CD14-positive monocyte (primary cell): ENCODE data around the gene SWT1. TPM values are rescaled to one million over a fixed set of nuclear protein-coding genes. Genes with fewer than 3 reads are reported as not detected.
A peak's percentile ranks its signal among the peaks of the same experiment; 100 is the strongest.

ENCODE experiments used
- DNase-seq, 3 donors: peaks; one replicate each; pipeline ENCODE4 v3.0.0-alpha.2; 2011 to 2022
- H2AFZ ChIP-seq: 2 replicates; pipeline ENCODE4 v1.6.0; 2012; ENCODE audit warnings: mild to moderate bottlenecking, low read depth, low read length, inconsistent platforms; ENCODE audit not compliant: insufficient read depth, poor library complexity, severe bottlenecking
- H3K27ac ChIP-seq, 2 donors: 1 replicate in 1 of 2; 2 replicates in 1 of 2; pipeline ENCODE4 v1.5.1; 2012 to 2013; ENCODE audit warnings: low read length in 2 of 2, control low read depth in 1 of 2, inconsistent platforms in 1 of 2, low read depth in 1 of 2, mild to moderate bottlenecking in 1 of 2
- H3K27me3 ChIP-seq, 2 donors: one replicate each; pipeline versions ENCODE4 v1.6.0 to v1.6.1; 2011 to 2013; ENCODE audit warnings: low read length in 2 of 2; ENCODE audit not compliant: control insufficient read depth in 2 of 2, insufficient read depth in 2 of 2
- H3K36me3 ChIP-seq, 2 donors: replicated peaks in 1 of 2; 1 replicate in 1 of 2; 2 replicates in 1 of 2; pipeline versions ENCODE4 v1.5.1 to v1.6.1; 2012 to 2013; ENCODE audit warnings: low read length in 2 of 2, control low read depth in 1 of 2, inconsistent platforms in 1 of 2, mild to moderate bottlenecking in 1 of 2; ENCODE audit not compliant: insufficient read depth in 2 of 2, control insufficient read depth in 1 of 2
- H3K4me1 ChIP-seq, 2 donors: 1 replicate in 1 of 2; 2 replicates in 1 of 2; pipeline versions ENCODE4 v1.5.1 to v1.6.1; 2012 to 2013; ENCODE audit warnings: low read length in 2 of 2, control low read depth in 1 of 2, inconsistent platforms in 1 of 2, mild to moderate bottlenecking in 1 of 2, moderate library complexity in 1 of 2; ENCODE audit not compliant: insufficient read depth in 2 of 2, control insufficient read depth in 1 of 2
- H3K4me2 ChIP-seq: replicated peaks from 2 replicates; pipeline ENCODE3; 2012; ENCODE audit warnings: low read length, moderate library complexity, mild to moderate bottlenecking; ENCODE audit not compliant: poor library complexity, severe bottlenecking; ENCODE audit errors: extremely low read depth
- H3K4me3 ChIP-seq, 3 experiments: fragments of 200-600 bp in 1 of 3; sonication (generic) in 1 of 3; replicated peaks in 1 of 3; 1 replicate in 2 of 3; 2 replicates in 1 of 3; pipeline ENCODE4 v1.5.1; 2011 to 2013; ENCODE audit warnings: low read length in 3 of 3, mild to moderate bottlenecking in 3 of 3, control low read depth in 2 of 3, low read depth in 2 of 3, inconsistent platforms in 1 of 3, moderate library complexity in 1 of 3
- H3K79me2 ChIP-seq: 2 replicates; pipeline ENCODE4 v1.6.0; 2012; ENCODE audit warnings: mild to moderate bottlenecking, control low read depth, inconsistent platforms, low read length, moderate library complexity; ENCODE audit not compliant: insufficient read depth
- H3K9ac ChIP-seq: 2 replicates; pipeline ENCODE4 v1.6.0; 2017; ENCODE audit warnings: low read length, mild to moderate bottlenecking; ENCODE audit not compliant: insufficient read depth, poor library complexity, severe bottlenecking
- H3K9me3 ChIP-seq, 2 donors: replicated peaks in 1 of 2; 1 replicate in 1 of 2; 2 replicates in 1 of 2; pipeline versions ENCODE4 v1.5.1 to v1.6.1; 2012 to 2013; ENCODE audit warnings: low read length in 2 of 2, control low read depth in 1 of 2; ENCODE audit not compliant: control insufficient read depth in 1 of 2, insufficient read depth in 1 of 2
- H4K20me1 ChIP-seq: 2 replicates; pipeline ENCODE4 v1.6.0; 2012; ENCODE audit warnings: mild to moderate bottlenecking, low read length, control low read depth, moderate library complexity; ENCODE audit not compliant: insufficient read depth
- H3K27ac Mint-ChIP-seq, 7 donors: one replicate each; pipeline ENCODE4 v1.8.0; 2020; ENCODE audit warnings: mild to moderate bottlenecking in 7 of 7, mixed read lengths in 7 of 7, moderate library complexity in 6 of 7, inconsistent platforms in 2 of 7
- H3K27me3 Mint-ChIP-seq, 3 donors: one replicate each; pipeline ENCODE4 v1.8.0; 2021 to 2022; ENCODE audit warnings: low read depth in 3 of 3, mild to moderate bottlenecking in 3 of 3, mixed read lengths in 3 of 3, moderate library complexity in 3 of 3, inconsistent platforms in 1 of 3
- H3K36me3 Mint-ChIP-seq, 2 donors: one replicate each; pipeline ENCODE4 v1.8.0; 2020; ENCODE audit warnings: mixed read lengths in 2 of 2, inconsistent platforms in 1 of 2, mild to moderate bottlenecking in 1 of 2
- H3K4me1 Mint-ChIP-seq: one replicate; pipeline ENCODE4 v1.8.0; 2020; ENCODE audit warnings: mild to moderate bottlenecking, mixed read lengths
- H3K4me3 Mint-ChIP-seq, 2 donors: one replicate each; pipeline ENCODE4 v1.8.0; 2020; ENCODE audit warnings: mild to moderate bottlenecking in 2 of 2, mixed read lengths in 2 of 2, moderate library complexity in 1 of 2
- H3K9me3 Mint-ChIP-seq, 7 donors: one replicate each; pipeline ENCODE4 v1.8.0; 2020 to 2022; ENCODE audit warnings: mixed read lengths in 7 of 7, mild to moderate bottlenecking in 6 of 7, moderate library complexity in 6 of 7, inconsistent platforms in 2 of 7
- CTCF ChIP-seq: fragments of 200-600 bp; IDR thresholded peaks from one replicate; pipeline ENCODE4 v1.8.0; 2022; ENCODE audit warnings: antibody characterized with exemption, mild to moderate bottlenecking
- WGBS: methylation state at CpG from one replicate; pipeline ENCODE4 v1.1.5; 2013; ENCODE audit warnings: missing lambda C conversion rate; ENCODE audit not compliant: insufficient coverage; 5-methylcytosine and 5-hydroxymethylcytosine counted together
- intact Hi-C, 2 donors: fragments of 100-400 bp; cut with micrococcal nuclease; formaldehyde crosslinking; loops; one replicate each; pipeline versions ENCODE4 v1.15.0 to v1.15.1; 2023
- polyA plus RNA-seq, 3 donors: library from polyadenylated mRNA; depleted of rRNA in 1 of 3; unstranded in 2 of 3; stranded (reverse) in 1 of 3; fragments of 300-500 nt in 2 of 3; fragments of >200 nt in 1 of 3; fragmentation: Illumina TruSeq in 2 of 3; gene quantifications; 1 replicate in 2 of 3; 2 replicates in 1 of 3; pipeline ENCODE4 v1.2.3, GENCODE V29; 2012 to 2021

The SWT1 gene
- polyA plus RNA-seq, 3 donors, result 0.89 to 2.8 (median 1.7) TPM

DNA sequence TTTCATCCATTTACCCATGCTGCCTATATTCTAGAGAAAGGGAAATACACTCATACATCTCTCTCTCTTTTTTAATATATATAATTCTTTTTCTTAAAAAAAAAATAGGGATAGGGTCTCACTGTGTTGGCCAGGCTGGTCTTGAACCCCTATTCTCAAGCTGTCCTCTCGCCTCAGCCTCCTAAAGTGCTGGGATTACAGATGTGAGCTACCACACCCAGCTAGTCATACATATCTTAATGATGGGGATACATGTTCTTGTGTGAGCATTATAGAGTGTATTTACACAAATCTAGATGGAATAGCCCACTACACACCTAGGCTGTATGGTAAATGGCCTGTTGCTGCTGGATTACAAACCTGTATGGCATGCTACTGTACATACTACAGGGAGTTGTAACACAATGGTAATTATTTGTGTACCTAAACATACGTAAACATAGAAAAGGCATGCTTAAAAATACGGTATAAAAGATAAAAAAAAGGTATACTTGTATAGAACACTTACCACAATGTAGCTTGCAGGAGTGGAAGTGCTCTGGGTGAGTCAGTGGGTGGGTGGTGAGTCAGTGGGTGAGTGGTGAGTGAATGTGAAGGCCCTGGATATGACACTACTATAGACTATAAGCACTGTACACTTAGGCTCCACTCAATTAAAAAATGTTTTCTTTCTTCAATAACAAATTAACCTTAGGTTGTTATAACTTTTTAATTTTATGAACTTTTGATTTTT lies 87.2 kb downstream of the SWT1 start:
- DNase-seq, result peak; percentile 2 to 57 (median 5)
- no peak overlapping the region for H2AFZ ChIP-seq
- no peaks in the 10 kb centered on the region for H3K79me2 ChIP-seq
- no peaks in the 10 kb centered on the region for H3K4me1 ChIP-seq
- Mint-ChIP-seq H3K4me3 (no peak overlapping the region), H3K27me3 (no peaks in the 10 kb centered on the region), H3K4me1 (no peaks in the 10 kb centered on the region), H3K36me3 (no peaks in the 10 kb centered on the region), H3K27ac (no peak overlapping the region), H3K9me3 (no peaks in the 10 kb centered on the region)
- H3K4me2 ChIP-seq, result no peak overlapping the region
- H3K9ac ChIP-seq, result no peak overlapping the region
- no peaks in the 10 kb centered on the region for H3K9me3 ChIP-seq
- no peaks in the 10 kb centered on the region for H4K20me1 ChIP-seq
- H3K27ac ChIP-seq, result no peak overlapping the region
- WGBS, result no CpG with 5 or more reads among the region's 3 CpGs
- no peak overlapping the region for H3K4me3 ChIP-seq
- H3K27me3 ChIP-seq, result no peaks in the 10 kb centered on the region
- H3K36me3 ChIP-seq, result no peaks in the 10 kb centered on the region
- no peak for TF ChIP-seq CTCF
- intact Hi-C loops, result no loop called here

DNA sequence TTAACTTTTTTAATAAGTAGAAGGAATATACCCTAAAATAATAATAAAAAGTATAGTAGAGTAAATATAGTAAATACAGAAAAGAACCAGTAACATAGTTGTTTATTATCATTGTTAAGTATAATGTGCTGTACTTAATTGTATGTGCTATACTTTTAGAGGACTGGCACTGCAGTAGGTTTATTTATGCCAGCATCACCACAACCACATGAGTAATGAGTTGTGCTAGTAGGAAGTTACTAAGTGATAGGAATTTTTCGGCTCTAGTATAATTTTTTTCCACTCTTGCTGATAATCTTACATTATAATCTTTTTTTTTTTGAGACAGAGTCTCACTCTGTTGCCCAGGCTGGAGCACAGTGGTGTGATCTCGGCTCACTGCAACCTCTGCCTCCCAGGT lies 88.5 kb downstream of the SWT1 start:
- Histone ChIP-seq H3K4me3 (no peak overlapping the region), H3K36me3 (no peaks in the 10 kb centered on the region), H3K4me2 (no peak overlapping the region), H3K9ac (no peak overlapping the region), H2AFZ (no peak overlapping the region), H3K4me1 (no peaks in the 10 kb centered on the region), H3K27ac (no peak overlapping the region), H3K9me3 (no peaks in the 10 kb centered on the region), H3K27me3 (no peaks in the 10 kb centered on the region), H4K20me1 (no peaks in the 10 kb centered on the region), H3K79me2 (no peaks in the 10 kb centered on the region)
- Mint-ChIP-seq H3K27me3 (no peaks in the 10 kb centered on the region), H3K9me3 (no peaks in the 10 kb centered on the region), H3K4me1 (no peaks in the 10 kb centered on the region), H3K4me3 (no peak overlapping the region), H3K27ac (no peak overlapping the region), H3K36me3 (no peaks in the 10 kb centered on the region)
- WGBS, result no CpG with 5 or more reads among the region's 2 CpGs
- intact Hi-C loops, result no loop called here
- no peak for TF ChIP-seq CTCF
- DNase-seq, result no peak
